Stimulated activated naive CD4-positive, alpha-beta T cell treated with Interleukin-2 at 50 U/mL for 16 hours (primary cell): ENCODE results near the gene PLEKHA1.

Experiments
- DNase-seq: peaks from one replicate; lab custom pipeline; 2025; lab: John Stamatoyannopoulos, UW

PLEKHA1 gene

DNA sequence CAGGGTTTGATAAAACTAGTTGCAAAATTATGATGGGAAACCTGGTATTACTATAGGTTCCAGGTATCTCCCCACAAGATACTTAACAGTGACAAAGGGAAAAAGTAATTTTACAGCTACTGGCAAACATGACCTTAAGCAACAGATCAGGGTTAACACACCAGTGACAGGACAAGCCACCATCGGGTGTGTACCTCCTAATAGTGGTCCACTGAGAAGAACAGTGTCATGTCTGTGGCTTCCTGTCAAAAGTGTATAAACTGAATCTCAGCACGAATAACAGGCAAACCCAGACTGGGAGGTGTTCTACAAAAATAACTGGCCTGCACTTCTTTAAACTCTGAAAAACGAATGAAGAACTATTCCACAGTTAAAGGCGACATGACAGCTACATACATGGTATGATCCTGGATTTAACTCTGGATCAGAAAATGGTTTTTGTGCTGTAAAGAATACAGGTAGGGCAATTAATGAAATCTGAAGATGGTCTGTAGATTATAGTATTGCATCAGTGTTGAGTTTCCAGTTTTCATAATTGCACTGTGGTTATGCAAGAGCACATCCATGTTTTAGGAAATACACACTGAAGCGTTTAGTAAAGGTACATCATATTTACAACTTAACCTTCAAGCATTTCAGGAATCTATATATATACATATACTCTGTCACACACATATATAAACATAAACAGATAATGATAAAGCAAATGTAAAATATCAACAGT is 47.9 kb downstream of the PLEKHA1 start:
- no peak for DNase-seq

- DNase-seq: no peak
These were observed 49.6 kb downstream of the PLEKHA1 start for GRCh38 chr10:122424059-122424458.

DNA sequence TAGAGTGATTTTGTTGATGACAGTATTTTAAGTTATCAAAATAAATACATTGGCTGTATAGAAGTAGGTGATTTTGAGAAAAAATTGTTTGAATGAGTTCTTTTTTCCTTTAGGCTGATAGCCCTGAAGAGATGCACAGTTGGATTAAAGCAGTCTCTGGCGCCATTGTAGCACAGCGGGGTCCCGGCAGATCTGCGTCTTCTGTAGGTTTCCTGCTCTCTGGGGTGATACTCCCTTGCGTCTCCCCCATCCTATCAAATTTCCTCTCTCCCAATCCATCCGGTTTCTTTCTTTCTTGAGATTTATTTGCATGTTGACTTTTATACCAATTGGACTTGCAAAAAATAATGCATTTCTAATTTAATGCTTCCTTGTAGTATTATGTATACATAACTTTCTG is 52.3 kb downstream of the PLEKHA1 start:
- no peak for DNase-seq

DNA sequence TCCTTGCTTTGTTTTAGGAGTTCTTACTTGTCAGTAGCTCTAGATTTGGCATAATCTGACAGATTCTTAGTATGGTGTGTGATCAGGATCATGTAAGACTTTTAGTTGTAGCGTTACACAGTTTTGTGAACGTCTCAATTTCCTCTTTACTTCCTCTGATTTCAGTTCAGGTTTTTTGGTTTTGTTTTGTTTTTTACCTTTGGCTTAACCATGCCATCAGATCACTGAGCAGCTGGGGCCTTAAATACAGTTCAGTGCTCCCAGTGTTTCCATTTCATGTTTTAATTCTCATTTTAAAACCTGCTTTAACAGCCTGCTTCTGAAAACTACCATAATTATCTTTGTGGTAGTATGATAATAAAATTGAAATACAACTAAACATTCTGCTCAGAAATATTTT is 52.8 kb downstream of the PLEKHA1 start:
- no peak for DNase-seq

DNA sequence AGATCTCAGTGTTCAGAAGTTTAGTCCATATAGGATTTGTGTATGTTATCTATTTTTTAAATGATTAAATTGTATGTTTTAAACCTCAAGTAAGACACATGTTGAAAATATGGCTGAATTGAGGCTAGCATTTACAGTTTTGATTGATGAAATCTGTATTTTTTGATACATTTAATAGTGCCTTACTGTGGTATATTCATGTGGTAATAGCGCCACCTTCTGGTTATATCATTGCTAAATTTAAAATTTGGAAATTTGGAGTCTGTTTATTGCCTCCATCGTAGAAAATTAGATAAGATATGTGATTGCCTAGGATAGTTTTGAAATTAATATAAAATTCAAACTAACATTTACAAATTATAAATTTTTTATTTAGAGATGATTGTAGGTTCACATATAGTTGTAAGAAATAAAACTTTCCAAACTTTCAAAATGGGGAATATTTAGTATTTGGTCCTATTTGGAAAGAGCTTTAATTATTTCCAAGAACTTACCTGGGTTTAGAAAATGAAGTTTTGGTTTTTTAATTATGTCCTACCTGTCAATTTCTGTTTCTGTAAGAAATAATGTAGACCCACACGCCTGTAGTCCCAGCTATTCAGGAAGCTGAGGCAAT is 60.8 kb downstream of the PLEKHA1 start:
- no peak for DNase-seq

DNA sequence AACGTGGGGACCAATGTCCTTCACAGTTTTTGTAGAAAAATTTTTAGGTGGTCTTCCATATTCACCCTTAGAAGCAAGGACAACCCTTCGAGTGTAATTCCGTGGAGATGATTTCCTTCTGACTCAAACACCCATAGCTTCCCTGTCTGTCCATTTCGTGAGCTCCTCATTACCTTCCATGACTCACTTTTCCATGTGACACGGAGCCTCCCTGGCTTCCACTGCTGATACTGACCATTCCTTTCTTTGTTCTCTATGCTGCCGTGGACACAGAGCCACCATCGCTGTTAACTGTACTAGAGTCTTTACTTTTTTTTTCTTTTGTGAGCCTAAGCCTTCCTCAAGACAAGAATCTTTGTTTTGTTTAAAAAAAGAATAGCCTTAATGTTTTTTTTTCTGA is 67.5 kb downstream of the PLEKHA1 start:
- no peak for DNase-seq

DNA sequence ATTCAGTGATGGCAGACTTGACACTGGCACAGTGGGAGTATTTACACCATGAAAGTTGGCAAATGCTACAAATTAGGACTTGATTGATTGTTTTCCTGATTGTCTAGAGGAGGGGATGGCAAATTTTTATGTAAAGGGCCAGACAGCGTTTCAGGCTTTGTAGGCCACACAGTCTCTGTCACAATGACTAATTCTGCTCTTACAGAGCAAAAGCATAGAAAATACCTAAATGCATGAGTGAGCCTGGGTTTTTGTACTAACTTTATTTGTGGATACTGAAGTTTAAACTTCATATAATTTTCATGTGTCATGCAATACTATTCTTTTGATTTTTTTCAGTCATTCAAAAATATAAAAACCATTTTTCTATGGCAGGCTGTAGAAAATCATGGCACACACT is 71.0 kb downstream of the PLEKHA1 start:
- no peak for DNase-seq

GRCh38 chr10:122445904-122446303 is 71.4 kb downstream of the PLEKHA1 start:
- no peak for DNase-seq

GRCh38 chr10:122446668-122447423 is 72.3 kb downstream of the PLEKHA1 start:
- DNase-seq: no peak

DNA sequence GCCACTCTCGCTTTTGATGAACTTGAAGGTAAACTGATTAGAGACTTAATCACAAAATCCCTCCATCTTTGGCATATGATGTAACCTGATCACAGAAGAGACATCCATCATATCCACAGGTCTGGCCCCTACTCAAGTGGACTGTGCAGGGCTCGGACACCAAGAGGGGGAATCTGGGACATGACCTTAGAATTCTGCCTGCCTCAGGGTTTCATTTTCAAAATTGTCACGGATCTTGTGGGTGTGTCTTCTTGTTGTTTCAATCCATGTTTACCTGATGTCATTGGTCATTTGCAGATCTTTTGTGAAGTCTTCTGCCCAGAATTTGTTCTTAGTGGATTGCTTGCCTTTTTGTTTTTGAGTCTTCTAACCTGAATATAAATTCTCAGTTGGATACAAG is 74.1 kb downstream of the PLEKHA1 start:
- DNase-seq: no peak

- no peak for DNase-seq
These were observed 74.6 kb downstream of the PLEKHA1 start for GRCh38 chr10:122449153-122449552.

DNA sequence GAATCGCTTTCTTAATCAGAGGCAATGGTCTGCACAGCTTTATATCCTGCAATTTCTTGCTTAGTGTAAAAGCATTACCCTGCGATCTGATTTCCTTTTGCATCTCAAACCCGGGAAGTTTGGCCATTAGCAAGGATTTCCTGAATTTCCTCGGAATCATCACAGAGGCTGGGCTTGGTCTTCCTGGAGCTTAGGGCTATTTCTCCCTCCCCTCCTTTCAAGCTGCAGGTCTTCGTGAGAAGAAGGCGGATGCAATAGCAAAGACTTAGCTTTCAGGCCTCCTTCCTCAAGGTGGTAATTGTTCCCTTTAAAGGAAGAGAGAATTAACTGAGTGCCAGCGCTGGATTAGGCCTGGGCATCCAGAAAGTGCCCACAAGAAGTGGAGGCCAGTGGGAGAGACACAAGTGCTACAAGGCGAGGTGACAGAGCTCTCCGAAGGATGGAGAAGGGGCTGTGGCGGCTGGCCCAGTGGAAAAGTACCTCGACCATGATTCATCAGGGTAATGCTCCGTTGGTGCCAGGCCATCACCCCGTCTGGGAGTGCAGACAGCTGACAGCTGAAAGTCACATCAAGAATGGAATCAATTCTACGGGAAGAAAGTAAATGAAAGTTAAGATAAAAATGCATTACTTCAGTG is 76.0 kb downstream of the PLEKHA1 start:
- no peak for DNase-seq

GRCh38 chr10:122454071-122454470 is 79.6 kb downstream of the PLEKHA1 start:
- no peak for DNase-seq

DNA sequence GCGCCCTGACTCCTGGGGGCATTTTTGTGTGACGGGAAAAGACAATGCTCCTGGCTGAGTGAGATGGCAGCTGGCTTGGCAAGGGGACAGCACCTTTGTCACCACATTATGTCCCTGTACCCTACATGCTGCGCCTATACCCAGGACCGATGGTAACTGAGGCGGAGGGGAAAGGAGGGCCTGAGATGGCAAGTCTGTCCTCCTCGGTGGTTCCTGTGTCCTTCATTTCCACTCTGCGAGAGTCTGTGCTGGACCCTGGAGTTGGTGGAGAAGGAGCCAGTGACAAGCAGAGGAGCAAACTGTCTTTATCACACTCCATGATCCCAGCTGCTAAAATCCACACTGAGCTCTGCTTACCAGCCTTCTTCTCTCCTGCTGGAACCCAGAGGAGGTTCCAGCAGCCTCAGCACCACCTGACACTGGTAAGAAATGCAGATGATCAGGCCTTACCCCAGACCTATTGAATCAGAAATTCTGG is 80.1 kb downstream of the PLEKHA1 start, which contains the start of gene ARMS2:
Gene ARMS2 (plus strand): TSS at position 51 of the 478 bp plus-strand sequence. CDS start 75 bp downstream, at position 126.
- no peak for DNase-seq

DNA sequence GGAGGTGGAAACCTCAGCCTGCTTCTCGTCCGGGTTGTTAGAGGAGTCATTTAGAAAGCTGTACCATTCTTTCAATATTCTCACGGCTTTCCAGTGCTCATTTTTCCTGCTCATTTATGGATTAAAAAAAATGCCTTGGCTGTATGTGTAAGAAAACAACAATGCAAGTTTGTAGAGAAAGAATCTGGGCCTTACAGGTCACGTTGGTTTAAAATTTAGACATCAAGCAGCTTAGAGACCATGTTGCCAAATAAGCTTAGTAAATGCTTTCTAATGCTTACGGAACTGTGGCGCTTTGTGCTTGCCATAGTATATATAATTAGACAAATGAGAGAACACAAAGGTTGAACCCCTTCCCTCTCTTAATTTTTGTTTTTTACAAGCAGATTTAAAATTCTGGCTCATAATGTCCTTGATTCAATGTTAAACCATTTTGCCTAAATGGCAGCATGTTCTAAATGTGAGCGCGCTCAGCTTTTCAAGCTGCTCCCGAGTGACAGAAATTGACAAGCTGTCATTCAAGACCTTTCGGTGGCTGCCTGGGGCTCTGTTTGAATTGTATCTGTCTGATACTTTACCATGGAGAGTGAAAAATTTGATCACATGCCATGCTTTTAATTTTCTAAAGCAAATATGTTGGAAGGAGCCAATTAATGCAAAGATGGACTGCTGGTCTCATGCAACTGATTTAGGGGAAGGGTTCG is 81.0 kb downstream of the PLEKHA1 start:
- DNase-seq: no peak

DNA sequence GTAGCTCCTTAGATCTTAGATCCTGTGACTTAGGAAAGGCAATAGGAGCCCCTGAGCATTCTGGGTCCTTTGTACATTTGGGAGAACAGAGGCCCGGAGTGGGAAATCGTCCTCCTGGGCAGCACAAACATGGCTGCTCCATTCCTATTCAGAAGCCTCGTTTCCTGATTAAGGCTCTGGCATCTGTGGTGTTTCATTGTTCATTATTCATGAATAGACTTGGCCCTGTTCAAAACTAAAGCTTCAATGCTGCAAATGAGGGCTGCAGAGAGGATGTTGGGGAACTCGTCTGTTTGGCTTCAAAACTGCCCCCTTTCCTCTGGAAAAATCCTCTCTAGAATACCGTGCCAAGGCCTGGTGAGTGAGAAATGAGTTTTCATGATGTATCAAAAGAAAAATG is 83.4 kb downstream of the PLEKHA1 start:
- DNase-seq: no peak

DNA sequence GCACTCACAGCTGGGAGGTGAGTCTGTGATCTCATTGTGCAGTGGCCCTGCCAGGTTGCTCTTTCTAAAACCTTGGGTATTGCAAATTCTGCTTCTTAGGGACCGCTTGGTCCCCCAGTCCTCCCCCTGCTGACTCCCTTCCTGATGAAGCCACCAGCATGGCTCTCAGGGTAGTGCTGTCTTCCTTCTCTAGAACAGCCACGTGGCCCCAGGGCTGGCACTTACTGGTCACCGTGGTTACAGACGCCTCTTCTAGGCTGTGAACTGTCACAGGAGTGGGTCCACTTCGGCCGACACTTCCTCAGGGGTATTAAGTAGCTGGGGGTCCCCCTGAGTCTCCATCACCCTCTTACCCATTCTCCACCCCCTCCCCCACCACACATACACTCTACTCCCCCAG is 84.2 kb downstream of the PLEKHA1 start:
- no peak for DNase-seq

GRCh38 chr10:122459561-122460273 is 85.2 kb downstream of the PLEKHA1 start:
- no peak for DNase-seq

- DNase-seq: no peak
These were observed 86.4 kb downstream of the PLEKHA1 start for GRCh38 chr10:122460891-122461293.

DNA sequence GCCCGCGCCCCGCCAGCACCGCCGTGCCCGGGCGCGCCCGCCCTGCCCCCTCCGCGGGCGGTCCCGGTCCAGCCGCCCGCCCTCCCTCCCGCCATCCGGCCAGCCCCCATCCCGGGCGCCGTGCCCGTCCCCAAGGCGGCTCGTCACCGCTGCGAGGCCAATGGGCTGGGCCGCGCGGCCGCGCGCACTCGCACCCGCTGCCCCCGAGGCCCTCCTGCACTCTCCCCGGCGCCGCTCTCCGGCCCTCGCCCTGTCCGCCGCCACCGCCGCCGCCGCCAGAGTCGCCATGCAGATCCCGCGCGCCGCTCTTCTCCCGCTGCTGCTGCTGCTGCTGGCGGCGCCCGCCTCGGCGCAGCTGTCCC is 86.8 kb downstream of the PLEKHA1 start, which contains the start of gene HTRA1:
Gene HTRA1 (plus strand): TSS at position 187 of the 362 bp plus-strand sequence. CDS start 100 bp downstream, at position 287.
- no peak for DNase-seq
